HG02840 (cell line): ENCODE data around the gene CRYGC.

Experiments used
- ATAC-seq: cut with Tn5 transposase; IDR thresholded peaks from one replicate; pipeline ENCODE4 v1.9.1; 2021; ENCODE audit warnings: mild to moderate bottlenecking, moderate library complexity, moderate number of reproducible peaks; ENCODE audit not compliant: unreplicated experiment, low FRiP score

The CRYGC gene

DNA sequence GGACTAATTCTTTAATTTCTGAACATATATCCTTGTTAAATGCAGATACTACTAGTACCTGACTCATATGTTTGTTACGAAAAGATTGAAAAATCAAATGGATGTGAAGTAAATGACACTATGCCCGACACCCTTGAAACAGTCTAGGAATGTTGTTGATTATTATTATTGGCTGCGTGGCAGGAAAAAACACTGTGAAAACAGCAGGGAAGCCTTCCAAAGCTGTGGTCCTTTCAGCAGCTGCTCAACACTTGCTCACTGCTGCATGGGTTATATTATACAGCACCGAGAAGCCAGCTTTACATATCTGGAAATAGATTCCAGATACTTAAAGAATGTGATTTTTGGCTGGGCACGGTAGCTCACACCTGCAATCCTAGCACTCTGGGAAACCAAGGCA is 31.8 kb downstream of the CRYGC start:
- no peak for ATAC-seq

GRCh38 chr2:208097313-208097712 is 32.3 kb downstream of the CRYGC start:
- ATAC-seq, result no peak

DNA sequence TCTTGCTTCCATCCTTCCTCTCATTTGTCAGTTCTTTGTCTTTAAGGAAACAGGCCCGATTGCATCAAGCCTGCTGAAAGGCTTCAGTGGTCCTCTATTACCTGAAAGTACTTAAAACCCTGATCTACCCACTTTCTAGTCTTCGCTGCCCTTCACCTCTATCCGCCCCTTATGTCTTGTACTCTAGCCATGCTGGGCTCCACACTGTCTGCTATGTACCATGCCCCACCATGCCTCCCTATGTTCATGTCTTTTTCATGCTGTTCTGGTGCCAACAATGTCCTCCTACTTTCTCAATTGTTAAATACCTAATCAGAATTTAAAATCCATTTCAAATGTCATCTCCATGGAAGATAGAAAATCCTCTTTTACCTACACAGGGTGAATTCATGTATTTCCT is 33.5 kb downstream of the CRYGC start:
- no peak for ATAC-seq

- no peak for ATAC-seq
These were observed 36.5 kb downstream of the CRYGC start for GRCh38 chr2:208093128-208093527.

DNA sequence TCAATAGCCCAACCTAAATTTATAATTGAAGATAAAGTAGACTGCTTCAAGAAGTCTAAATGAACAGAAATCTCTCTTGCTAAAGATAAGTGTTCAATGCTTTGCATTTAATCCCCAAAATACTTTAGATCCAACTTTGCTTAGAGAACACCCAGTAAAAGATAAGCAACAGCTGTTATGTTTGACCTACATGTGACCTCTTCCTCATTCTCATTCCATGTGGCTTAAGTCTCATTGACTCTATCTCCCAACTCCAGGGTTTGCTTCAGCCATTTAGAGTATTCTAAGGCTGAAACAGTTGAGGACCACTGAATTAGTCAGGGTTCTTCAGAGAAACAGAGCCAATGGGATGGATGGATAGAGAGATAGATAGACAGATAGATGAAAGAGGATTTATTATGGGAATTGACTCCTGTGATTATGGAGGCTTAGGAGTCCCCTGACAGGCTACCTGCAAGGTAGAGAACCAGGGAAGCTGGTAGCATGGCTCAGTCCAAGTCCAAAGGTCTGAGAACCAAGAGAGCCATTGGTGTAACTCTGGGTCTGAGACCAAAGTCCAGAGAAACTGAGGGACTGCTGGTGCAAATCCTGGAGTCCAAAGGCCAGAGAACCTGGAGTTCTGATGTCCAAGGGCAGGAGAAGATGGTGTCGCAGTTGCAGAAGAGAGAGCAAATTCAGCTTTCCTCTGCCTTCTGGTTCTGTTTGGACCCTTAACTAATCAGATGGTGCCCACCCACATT is 37.4 kb downstream of the CRYGC start:
- ATAC-seq, result no peak

- no peak for ATAC-seq
These were observed 39.2 kb downstream of the CRYGC start for GRCh38 chr2:208090420-208090819.

GRCh38 chr2:208086029-208086428 is 43.6 kb downstream of the CRYGC start:
- no peak for ATAC-seq

DNA sequence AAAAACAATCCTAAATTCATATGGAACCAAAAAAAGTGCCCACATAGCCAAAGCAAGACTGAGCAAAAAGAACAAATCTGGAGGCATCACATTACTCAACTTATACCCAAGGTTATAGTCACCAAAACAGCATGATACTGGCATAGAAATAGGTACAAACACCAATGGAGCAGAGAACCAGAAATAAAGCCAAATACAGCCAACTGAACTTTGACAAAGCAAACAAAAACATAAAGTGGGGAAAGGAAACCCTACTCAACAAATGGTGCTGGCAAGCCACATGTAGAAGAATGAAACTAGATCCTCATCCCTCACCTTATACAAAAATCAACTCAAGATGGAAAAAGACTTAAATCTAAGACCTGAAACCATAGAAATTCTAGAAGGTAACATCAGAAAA is 45.8 kb downstream of the CRYGC start:
- ATAC-seq, result no peak
